Measurements from ENCODE around the gene ACTL10.

The ACTL10 gene

DNA sequence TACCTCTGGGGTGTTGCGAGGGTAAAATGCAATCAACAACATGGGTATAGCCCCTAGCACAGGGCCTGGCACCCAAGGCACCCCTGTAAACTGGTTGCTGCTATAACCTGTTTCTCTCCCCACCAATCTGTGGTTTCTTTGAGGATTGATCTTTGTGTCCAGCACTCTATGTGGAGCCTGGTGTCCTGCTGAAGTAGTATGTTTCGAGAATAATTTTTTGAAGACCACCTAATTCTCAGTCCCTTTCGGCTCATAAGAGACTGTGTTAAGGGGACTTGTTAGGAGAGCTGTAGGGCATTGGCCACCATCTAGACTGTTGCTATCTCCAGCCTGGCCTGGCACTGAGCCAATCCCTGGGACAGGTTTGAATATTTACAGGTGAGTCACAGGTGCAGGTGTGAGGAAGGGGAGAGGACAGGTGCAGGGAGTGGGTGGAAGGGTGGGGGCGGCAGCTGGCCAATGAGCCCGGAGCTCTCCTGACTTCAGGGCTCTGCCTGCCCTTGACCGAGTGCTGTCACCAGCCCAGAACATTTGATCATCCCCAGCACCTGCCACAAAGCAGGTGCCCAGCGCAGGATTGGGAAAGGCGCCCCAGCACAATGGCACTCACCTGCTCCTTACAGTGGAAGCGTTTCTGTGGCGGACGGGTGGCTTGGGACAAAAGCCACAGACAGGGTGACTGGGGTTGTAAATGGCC lies 12.7 kb upstream of the ACTL10 start:
- no peak for FAIRE-seq
- no peak for DNase-seq (ENCODE audit: insufficient read length, low spot score)
- no peak for TF ChIP-seq POLR2A (IDR thresholded peaks at IDR 0.05; ENCODE audit: low read depth, low read length)

DNA sequence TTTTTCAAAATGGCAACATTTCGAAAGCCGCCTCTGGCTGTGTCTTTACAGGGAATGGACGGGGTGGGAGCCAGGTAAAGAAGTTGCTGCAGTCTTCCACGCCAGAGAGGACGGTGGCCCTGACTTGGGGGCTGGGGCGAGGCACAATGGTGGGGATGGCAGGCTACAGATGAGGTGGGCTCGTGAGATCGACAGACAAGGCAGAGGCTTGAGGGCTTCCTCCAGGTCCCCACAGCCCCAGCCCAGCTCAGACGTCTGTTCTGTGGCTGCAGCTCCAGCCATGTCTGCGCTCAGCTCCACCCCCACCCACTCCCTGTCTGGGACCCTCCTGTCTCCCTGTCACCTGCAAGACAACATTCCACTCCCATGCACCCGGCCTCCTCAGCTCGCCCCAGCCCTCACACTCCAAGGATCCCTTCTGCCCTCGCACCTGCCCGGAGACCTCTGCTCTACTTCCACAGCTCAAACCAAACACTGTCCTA lies 12.0 kb upstream of the ACTL10 start:
- no peak for TF ChIP-seq POLR2A (IDR thresholded peaks at IDR 0.05; ENCODE audit: low read depth, low read length)
- no peak for DNase-seq (ENCODE audit: insufficient read length, low spot score)
- FAIRE-seq = no peak

DNA sequence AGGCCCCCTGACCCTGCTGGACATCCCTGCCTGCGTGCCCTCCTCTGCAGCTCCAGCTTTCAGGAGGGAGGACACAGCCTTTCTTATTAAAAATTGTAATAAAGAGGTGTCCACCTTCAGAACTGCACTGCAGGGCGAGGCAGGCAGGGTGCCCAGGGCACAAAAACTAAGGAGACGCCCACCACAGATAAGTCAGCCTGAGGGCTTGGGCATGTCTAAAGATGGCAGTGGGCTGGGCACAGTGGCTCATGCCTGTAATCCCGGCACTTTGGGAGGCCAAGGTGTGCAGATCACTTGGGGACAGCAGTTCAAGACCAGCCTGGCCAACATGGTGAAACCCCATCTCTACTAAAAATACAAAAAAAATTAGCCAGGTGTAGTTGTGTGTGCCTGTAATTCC lies 11.6 kb upstream of the ACTL10 start:
- no peak for TF ChIP-seq POLR2A (IDR thresholded peaks at IDR 0.05; ENCODE audit: low read depth, low read length)
- FAIRE-seq (no peak), DNase-seq (ENCODE audit: insufficient read length, low spot score) (no peak)

DNA sequence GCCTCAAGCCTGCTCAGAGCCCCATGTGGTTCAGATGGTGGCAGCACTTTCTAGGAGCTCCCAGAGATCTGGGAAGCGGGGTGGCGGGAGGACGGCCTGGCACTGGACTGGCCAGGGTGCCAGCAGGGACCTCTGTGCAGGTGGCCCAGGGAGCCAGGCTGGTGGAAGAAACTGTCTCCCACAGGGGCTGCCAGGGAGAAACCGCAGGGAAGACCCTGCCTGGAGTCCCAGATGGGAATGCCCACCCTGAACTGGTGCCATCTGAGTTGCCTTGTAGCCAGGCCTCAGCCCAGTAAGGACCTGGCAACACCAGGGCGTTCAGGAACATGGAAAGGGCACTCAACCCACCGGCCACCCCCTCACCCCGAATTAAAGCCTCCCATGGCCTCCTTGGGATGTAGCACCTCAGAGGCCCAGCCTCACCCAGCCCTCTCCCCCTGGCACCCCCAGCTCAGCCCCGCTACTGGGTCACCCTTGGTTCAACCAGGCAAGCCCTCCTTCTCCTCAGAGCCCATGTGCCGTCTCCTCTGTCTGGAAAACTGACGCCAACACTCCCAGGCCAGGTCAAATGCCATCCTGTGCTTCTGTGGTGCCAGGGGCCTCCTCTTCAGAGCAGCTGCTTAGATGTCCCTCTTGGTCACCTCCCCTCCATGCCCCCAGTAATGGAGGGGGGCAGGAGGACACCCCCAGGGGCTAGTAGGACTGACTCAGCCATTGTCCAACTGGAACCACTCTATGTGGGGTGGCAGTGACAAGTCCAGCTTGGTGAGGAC lies 10.5 kb upstream of the ACTL10 start:
- no peak for DNase-seq (ENCODE audit: insufficient read length, low spot score)
- no peak for FAIRE-seq

DNA sequence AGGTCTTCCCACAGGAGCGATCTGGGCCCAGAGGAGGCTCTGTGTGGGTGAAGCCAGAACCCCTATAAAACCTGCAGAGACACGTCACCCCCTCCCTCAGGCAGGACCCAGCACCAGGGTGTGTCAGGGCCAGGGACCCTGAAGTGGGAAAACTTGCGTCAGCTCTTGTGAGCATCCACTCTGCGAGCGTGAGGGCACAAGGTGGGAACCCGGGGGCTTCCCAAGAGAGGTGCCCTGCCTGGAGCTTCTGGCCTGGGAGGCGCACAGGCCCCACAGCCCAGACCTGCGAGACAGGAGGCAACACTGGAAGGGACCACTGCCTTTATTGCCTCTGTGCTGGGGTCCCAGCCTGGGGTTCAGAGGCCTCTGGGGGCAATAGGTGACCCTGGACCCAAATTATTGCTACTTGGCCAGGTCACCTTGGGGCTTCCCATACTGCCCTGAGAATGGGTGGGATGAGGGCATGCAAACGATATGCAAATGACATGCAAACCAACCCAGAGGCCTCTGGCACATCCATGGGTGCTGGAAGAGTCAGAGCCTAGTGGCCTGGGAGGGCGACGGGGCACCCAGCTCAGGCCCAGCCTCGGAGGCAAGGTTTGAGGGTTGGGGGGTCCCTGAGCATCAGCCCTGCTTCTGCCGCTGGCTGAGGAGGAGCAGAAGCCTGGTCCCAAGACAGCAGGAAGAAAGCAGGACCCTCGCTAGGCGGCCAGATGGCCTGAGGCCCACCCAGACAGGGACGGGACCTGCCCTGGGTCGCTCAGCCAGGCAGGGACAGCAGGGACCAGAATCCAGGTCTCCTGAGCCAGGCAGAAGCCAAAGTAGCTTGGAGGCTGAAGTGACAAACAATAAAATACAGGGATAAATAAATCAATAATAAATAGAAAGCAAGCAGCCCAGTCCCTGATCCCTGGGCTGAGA lies 9.7 kb upstream of the ACTL10 start:
- no peak for DNase-seq (ENCODE audit: insufficient read length, low spot score)
- no peak for TF ChIP-seq POLR2A (IDR thresholded peaks at IDR 0.05; ENCODE audit: low read depth, low read length)
- FAIRE-seq = no peak

More for the DNA sequence above, 10.5 kb upstream of the ACTL10 start:
- 0 out of 2 replicates have a peak, but pooled peaks have one; percentile 6 for TF ChIP-seq POLR2A (IDR thresholded peaks at IDR 0.05; ENCODE audit: low read depth, low read length)

DNA sequence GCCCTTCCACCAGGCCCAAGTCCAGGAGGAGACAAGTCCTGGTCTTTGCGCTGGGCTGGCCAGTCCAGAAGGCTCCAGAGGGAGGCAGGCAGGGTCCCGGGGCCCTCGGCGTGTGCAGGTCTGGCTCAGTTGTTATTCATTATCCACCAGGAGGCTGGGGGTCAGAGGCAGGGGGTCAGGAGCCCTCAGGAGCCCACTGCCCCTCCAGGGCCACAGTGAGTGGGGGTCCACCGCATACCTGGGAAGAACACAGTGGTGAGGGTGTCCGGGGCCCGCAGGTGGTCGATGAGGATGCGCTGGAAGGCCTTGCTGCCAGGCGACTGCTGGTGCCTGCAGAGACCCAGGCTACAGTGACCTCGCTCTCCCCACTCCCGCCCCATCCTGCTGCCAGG lies 9.0 kb upstream of the ACTL10 start:
- DNase-seq (ENCODE audit: insufficient read length, low spot score) (no peak), FAIRE-seq (no peak)
- TF ChIP-seq POLR2A (IDR thresholded peaks at IDR 0.05; ENCODE audit: low read depth, low read length) = no peak

DNA sequence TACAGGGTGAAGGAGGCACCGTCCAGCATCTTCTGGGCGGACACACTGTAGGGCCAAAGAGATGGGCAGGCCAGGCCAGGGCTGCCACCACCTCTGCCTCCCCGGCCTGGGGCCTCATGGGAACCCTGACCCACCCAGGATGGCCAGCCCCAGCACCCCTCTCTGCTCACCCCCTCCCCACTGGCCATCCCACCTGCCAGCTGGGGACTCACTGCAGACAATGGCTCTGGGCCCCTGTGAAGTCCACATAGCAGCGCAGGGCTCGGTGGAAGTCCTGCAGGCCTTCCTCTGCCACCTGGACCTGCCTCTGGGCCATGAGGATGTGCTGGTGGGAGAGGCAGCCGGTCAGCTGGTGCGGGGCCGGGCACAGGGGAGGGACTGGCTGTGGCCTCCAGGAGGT lies 8.2 kb upstream of the ACTL10 start:
- DNase-seq (ENCODE audit: insufficient read length, low spot score) (no peak), FAIRE-seq (no peak)
- no peak for TF ChIP-seq POLR2A (IDR thresholded peaks at IDR 0.05; ENCODE audit: low read depth, low read length)

DNA sequence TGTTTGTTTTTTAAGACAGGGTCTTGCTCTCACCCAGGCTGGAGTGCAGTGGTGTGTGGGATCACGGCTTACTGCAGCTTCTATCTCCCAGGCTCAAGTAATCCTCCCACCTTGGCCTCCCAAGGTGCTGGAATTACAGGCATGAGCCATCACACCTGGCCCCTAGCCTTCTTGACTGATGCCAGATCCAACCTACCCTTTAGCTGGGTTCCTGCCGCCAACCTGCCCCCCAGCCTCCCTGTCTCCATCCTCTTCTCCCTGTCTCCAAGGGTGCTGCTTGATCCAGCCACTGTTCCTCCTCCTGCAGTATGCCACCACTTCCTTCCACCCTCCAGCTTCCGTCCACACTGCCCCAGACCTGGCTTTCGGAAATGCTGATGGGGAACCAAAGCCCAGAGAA lies 7.8 kb upstream of the ACTL10 start:
- FAIRE-seq = no peak
- no peak for DNase-seq (ENCODE audit: insufficient read length, low spot score)
- no peak for TF ChIP-seq POLR2A (IDR thresholded peaks at IDR 0.05; ENCODE audit: low read depth, low read length)

DNA sequence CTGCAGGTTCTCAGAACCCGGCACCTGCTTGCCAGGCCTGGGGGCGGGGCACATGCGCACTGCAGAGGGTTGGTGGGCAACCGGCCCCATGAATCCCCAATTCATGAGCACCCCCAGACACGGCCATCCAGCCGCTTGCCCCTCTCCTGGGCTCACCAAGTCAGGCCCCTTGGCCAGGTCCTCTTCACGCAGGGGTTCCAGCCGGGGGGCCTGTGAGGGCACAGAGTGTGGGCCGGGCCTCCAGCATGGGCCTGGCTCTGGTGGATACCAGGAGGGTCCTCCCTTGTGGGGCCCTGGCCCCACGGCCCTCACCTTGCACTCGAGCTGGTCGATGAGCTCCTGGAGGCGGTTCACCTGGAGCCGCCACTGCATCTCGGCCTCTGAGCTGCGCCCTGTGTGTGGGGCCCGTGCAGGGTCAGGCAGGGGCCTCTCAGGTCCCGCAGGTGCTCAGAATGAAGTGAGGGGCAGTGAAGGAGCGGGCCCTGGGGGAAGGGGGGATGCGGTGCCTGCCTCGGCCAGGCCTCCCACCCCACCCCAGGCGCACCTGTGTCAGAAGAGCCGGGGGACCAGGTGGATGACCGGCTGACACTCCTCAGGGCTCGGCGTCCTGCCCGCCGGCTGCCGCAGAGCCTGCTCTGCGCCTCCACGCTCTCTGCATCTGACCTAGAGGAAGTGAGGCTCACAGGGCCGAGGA lies 7.3 kb upstream of the ACTL10 start:
- DNase-seq (ENCODE audit: insufficient read length, low spot score) (no peak), FAIRE-seq (no peak)
- no peak for TF ChIP-seq POLR2A (IDR thresholded peaks at IDR 0.05; ENCODE audit: low read depth, low read length)

DNA sequence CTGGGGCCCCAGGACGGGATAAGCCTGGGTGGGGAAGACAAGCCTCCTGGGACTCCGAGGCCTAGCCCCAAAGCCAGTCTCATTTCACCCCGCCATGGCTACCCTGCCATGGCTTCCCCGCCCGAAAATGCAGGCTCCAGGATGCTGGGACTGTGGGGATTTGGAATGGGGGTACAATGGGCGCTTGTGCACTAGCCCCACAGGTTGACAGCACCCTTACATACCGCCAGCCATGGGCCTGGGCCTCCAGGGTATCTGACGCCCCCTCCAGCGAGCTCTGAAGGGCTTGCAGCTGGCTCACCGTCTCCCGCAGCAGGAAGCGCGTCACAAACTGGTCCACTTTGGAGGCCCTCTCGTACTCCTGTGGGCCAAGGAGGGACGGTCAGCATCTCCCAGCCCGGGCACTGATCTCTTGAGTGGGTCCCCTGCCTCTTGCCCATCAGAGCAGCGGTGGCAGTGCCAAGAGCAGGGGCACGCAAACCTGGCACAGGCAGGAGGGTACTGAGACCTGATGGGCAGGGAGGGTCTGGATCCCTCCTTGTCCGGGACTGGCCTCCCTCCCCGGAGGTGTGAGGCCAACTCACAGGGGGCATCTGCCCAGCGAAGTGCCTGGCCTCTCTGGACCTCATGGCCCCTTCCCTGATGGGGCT lies 6.6 kb upstream of the ACTL10 start:
- DNase-seq (ENCODE audit: insufficient read length, low spot score) (no peak), FAIRE-seq (no peak)
- TF ChIP-seq POLR2A (IDR thresholded peaks at IDR 0.05; ENCODE audit: low read depth, low read length) = no peak

DNA sequence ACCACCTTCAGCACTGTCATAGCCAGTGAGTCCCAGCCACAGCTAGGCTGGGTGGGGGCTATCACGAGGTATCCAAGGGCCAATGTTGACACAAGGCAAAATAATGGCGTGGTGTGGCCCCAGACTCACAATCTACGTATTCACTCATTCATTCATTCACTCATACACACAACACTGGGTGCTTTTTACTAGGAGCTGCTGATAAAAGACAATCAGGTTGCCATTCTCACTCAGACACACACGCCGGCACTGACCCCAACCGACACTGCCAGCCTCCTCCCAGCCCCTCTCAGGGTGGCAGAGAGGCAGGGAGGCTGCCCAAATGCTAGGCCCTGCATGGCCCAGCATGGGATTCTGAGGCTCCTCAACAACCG lies 6.1 kb upstream of the ACTL10 start:
- no peak for DNase-seq (ENCODE audit: insufficient read length, low spot score)
- no peak for TF ChIP-seq POLR2A (IDR thresholded peaks at IDR 0.05; ENCODE audit: low read depth, low read length)
- no peak for FAIRE-seq

DNA sequence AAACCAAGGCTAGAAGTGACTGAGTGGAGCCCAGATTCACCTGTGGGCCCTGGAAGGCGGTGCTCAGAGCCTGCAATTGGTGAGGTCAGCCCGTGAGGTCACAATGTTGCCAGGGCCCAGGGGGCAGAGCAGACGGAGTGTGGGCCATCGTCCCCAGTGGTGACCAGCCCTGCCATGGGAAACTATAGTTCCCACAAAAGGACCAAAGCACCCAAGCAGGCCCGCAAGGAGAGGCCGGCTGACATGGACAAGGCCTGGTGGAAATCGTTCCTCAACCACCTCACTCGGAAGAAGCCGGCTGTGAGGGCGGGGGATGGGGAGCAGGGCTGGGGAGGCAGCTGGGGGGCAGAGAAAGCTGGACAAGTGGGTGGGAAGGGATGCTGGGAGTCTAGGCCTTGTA lies 4.6 kb upstream of the ACTL10 start, which contains the start of gene C20orf144:
TSS of gene C20orf144 (plus strand) at position 156 of the 400 bp plus-strand sequence. CDS start at position 175, 19 bp downstream.
- FAIRE-seq = no peak
- no peak for TF ChIP-seq POLR2A (IDR thresholded peaks at IDR 0.05; ENCODE audit: low read depth, low read length)
- no peak for DNase-seq (ENCODE audit: insufficient read length, low spot score)
